SU-DHL-6 (cell line): ENCODE data around the gene GALNT9.

Experiments used
- H2AFZ ChIP-seq: fragments of 200-600 bp; sonication (generic); 2 replicates; pipeline ENCODE4 v1.6.1; 2014; ENCODE audit warnings: low read depth, mild to moderate bottlenecking, moderate library complexity, mixed read lengths, antibody characterized with exemption, low read length; ENCODE audit not compliant: severe bottlenecking
- H3F3A ChIP-seq: fragments of 200-600 bp; shearing (Covaris generic); 2 replicates; pipeline ENCODE4 v1.6.0; 2016; ENCODE audit warnings: antibody characterized with exemption, mild to moderate bottlenecking; ENCODE audit not compliant: insufficient read depth
- H3K27ac ChIP-seq: fragments of 200-600 bp; sonication (generic); 2 replicates; pipeline ENCODE4 v1.5.1; 2016; ENCODE audit warnings: low read depth, mild to moderate bottlenecking, low read length, moderate library complexity, mixed read lengths
- H3K27me3 ChIP-seq: fragments of 200-600 bp; sonication (generic), shearing (Covaris generic); 2 replicates; pipeline ENCODE4 v1.6.0; 2014; ENCODE audit warnings: mild to moderate bottlenecking, low read length
- H3K36me3 ChIP-seq: fragments of 200-600 bp; sonication (generic); 2 replicates; pipeline ENCODE4 v1.6.1; 2014; ENCODE audit warnings: mild to moderate bottlenecking, low read length, mixed read lengths
- H3K4me2 ChIP-seq: fragments of 300-600, 200-600 bp; shearing (Covaris generic), sonication (generic); 2 replicates; pipeline ENCODE4 v1.6.0; 2014; ENCODE audit warnings: low read length, low read depth, mild to moderate bottlenecking; ENCODE audit not compliant: poor library complexity, severe bottlenecking
- H3K4me3 ChIP-seq: fragments of 200-600 bp; sonication (generic); 2 replicates; pipeline ENCODE4 v1.5.1; 2014; ENCODE audit warnings: antibody characterized with exemption, low read length, mild to moderate bottlenecking, mixed read lengths; ENCODE audit not compliant: insufficient read depth, poor library complexity, severe bottlenecking
- H3K79me2 ChIP-seq: fragments of 200-600 bp; sonication (generic); 2 replicates; pipeline ENCODE4 v1.6.1; 2014; ENCODE audit warnings: mild to moderate bottlenecking, low read length, moderate library complexity; ENCODE audit not compliant: insufficient read depth
- H3K9ac ChIP-seq: fragments of 200-600 bp; sonication (generic); 2 replicates; pipeline ENCODE4 v1.7.0; 2014; ENCODE audit warnings: mild to moderate bottlenecking, low read length
- H3K9me2 ChIP-seq: fragments of 200-600 bp; sonication (generic); replicated peaks from 2 replicates; pipeline ENCODE4 v1.6.1; 2014; ENCODE audit warnings: low read length; ENCODE audit not compliant: insufficient read depth
- H3K9me3 ChIP-seq: fragments of 200-600 bp; sonication (generic); 2 replicates; pipeline ENCODE4 v1.6.1; 2014; ENCODE audit warnings: low read length, mixed read lengths; ENCODE audit not compliant: insufficient read depth
- H4K20me1 ChIP-seq: fragments of 200-600 bp; sonication (generic); 2 replicates; pipeline ENCODE4 v1.6.1; 2014; ENCODE audit warnings: low read depth, mild to moderate bottlenecking, antibody characterized with exemption, low read length, moderate library complexity, mixed read lengths
- CTCF ChIP-seq: fragments of 200-600 bp; sonication (generic); IDR thresholded peaks from one replicate; pipeline ENCODE4 v1.5.1; 2017; ENCODE audit warnings: antibody characterized with exemption, mild to moderate bottlenecking, low read length, moderate library complexity; ENCODE audit not compliant: insufficient read depth, poor library complexity, severe bottlenecking
- EZH2phosphoT487 ChIP-seq: fragments of 200-600 bp; sonication (generic), shearing (Covaris generic); conservative IDR thresholded peaks from 2 replicates; pipeline ENCODE4 v1.6.1; 2018; ENCODE audit warnings: mild to moderate bottlenecking, antibody characterized with exemption, low read length, moderate library complexity, mixed read lengths

Gene GALNT9

GRCh38 chr12:132351751-132352495, 22.5 kb upstream of the GALNT9 start:
- no peak overlapping the region for H3K4me2 ChIP-seq
- no peaks in the 10 kb centered on the region for H3K9me2 ChIP-seq
- no peak overlapping the region for H3K27ac ChIP-seq
- no peaks in the 10 kb centered on the region for H3F3A ChIP-seq
- TF ChIP-seq CTCF (no peak), EZH2phosphoT487 (no peak)
- H3K36me3 ChIP-seq: no peaks in the 10 kb centered on the region
- no peaks in the 10 kb centered on the region for H3K9me3 ChIP-seq
- H3K79me2 ChIP-seq: no peaks in the 10 kb centered on the region
- H3K27me3 ChIP-seq: no peaks in the 10 kb centered on the region
- no peak overlapping the region for H3K4me3 ChIP-seq
- H2AFZ ChIP-seq: no peak overlapping the region
- no peaks in the 10 kb centered on the region for H4K20me1 ChIP-seq
- H3K9ac ChIP-seq: no peak overlapping the region

- Histone ChIP-seq H3K9me2 (no peaks in the 10 kb centered on the region), H3K9me3 (no peaks in the 10 kb centered on the region), H4K20me1 (no peaks in the 10 kb centered on the region), H3K27me3 (no peaks in the 10 kb centered on the region), H3K4me2 (no peak overlapping the region), H3K9ac (no peak overlapping the region), H3K27ac (no peak overlapping the region), H2AFZ (no peak overlapping the region), H3K79me2 (no peaks in the 10 kb centered on the region), H3K36me3 (no peaks in the 10 kb centered on the region), H3K4me3 (no peak overlapping the region), H3F3A (no peaks in the 10 kb centered on the region)
- TF ChIP-seq CTCF: no peak
- no peak for TF ChIP-seq EZH2phosphoT487
Measured at GRCh38 chr12:132349501-132350131, 20.2 kb upstream of the GALNT9 start.

GRCh38 chr12:132348176-132348575, 18.8 kb upstream of the GALNT9 start:
- no peaks in the 10 kb centered on the region for H3F3A ChIP-seq
- TF ChIP-seq EZH2phosphoT487 (no peak), CTCF (no peak)
- no peak overlapping the region for H3K27ac ChIP-seq
- no peaks in the 10 kb centered on the region for H3K27me3 ChIP-seq
- H2AFZ ChIP-seq: no peak overlapping the region
- H3K9me3 ChIP-seq: no peaks in the 10 kb centered on the region
- no peaks in the 10 kb centered on the region for H4K20me1 ChIP-seq
- H3K4me2 ChIP-seq: no peak overlapping the region
- H3K36me3 ChIP-seq: no peaks in the 10 kb centered on the region
- H3K9me2 ChIP-seq: no peaks in the 10 kb centered on the region
- H3K79me2 ChIP-seq: no peaks in the 10 kb centered on the region
- no peak overlapping the region for H3K9ac ChIP-seq
- no peak overlapping the region for H3K4me3 ChIP-seq
